Osteoblast (primary cell): ENCODE results near the gene TSN. TPM values are rescaled to one million over a fixed set of nuclear protein-coding genes. Genes with fewer than 3 reads are reported as not detected.

Experiments
- DNase-seq: peaks from one replicate; pipeline ENCODE4 v3.0.0; 2011; ENCODE audit warnings: low spot score, mixed read lengths; ENCODE audit not compliant: insufficient read length; ENCODE audit errors: missing footprints
- H2AFZ ChIP-seq: 2 replicates; pipeline ENCODE4 v1.6.0; 2011; ENCODE audit warnings: mild to moderate bottlenecking, low read length
- H3K27ac ChIP-seq: 2 replicates; pipeline ENCODE4 v1.5.1; 2011; ENCODE audit warnings: mild to moderate bottlenecking, low read depth, low read length, moderate library complexity
- H3K27me3 ChIP-seq: 2 replicates; pipeline ENCODE4 v1.6.0; 2012; ENCODE audit warnings: mild to moderate bottlenecking, control low read depth, inconsistent platforms, low read length, moderate library complexity; ENCODE audit not compliant: insufficient read depth
- H3K36me3 ChIP-seq: 2 replicates; pipeline ENCODE4 v1.5.1; 2011; ENCODE audit warnings: mild to moderate bottlenecking, low read length, control low read depth, moderate library complexity; ENCODE audit not compliant: insufficient read depth
- H3K4me1 ChIP-seq: 2 replicates; pipeline ENCODE4 v1.5.1; 2011; ENCODE audit warnings: mild to moderate bottlenecking, low read length, control low read depth, moderate library complexity; ENCODE audit not compliant: insufficient read depth
- H3K4me2 ChIP-seq: 2 replicates; pipeline ENCODE4 v1.6.0; 2011; ENCODE audit warnings: mild to moderate bottlenecking, low read length; ENCODE audit not compliant: insufficient read depth
- H3K4me3 ChIP-seq: fragments of 200-600 bp; sonication (generic); 3 replicates; pipeline ENCODE4 v1.5.1; 2012; ENCODE audit warnings: mild to moderate bottlenecking, low read length, inconsistent platforms; ENCODE audit not compliant: insufficient read depth
- H3K79me2 ChIP-seq: 2 replicates; pipeline ENCODE4 v1.6.0; 2012; ENCODE audit warnings: mild to moderate bottlenecking, low read length, control low read depth, inconsistent platforms; ENCODE audit not compliant: insufficient read depth
- H3K9me3 ChIP-seq: 2 replicates; pipeline ENCODE4 v1.5.1; 2011; ENCODE audit warnings: low read depth, low read length, control low read depth
- H4K20me1 ChIP-seq: 2 replicates; pipeline ENCODE4 v1.6.0; 2012; ENCODE audit warnings: mild to moderate bottlenecking, low read length, control low read depth; ENCODE audit not compliant: insufficient read depth
- CTCF ChIP-seq: IDR thresholded peaks from 2 replicates; pipeline ENCODE4 v1.5.1; 2011; ENCODE audit warnings: mild to moderate bottlenecking, low read depth, low read length, moderate library complexity; ENCODE audit errors: extremely low read depth
- total RNA-seq: library from RNA; depleted of rRNA; stranded (reverse); fragments of >200 nt; gene quantifications from 2 replicates; pipeline ENCODE4 v1.2.3, GENCODE V29; 2012

Gene TSN
- total RNA-seq, 1 donor: 50.7 TPM

GRCh38 chr2:121717529-121717928, 37.9 kb upstream of the TSN start:
- Histone ChIP-seq H4K20me1 (no peaks in the 10 kb centered on the region), H2AFZ (no peak overlapping the region), H3K4me1 (peaks cover 5% of the 10 kb centered on the region), H3K4me2 (no peak overlapping the region), H3K27me3 (no peaks in the 10 kb centered on the region), H3K79me2 (no peaks in the 10 kb centered on the region), H3K4me3 (no peak overlapping the region), H3K9me3 (no peaks in the 10 kb centered on the region), H3K36me3 (no peaks in the 10 kb centered on the region), H3K27ac (no peak overlapping the region)
- TF ChIP-seq CTCF: no peak
- DNase-seq: no peak

- Histone ChIP-seq H3K79me2 (no peaks in the 10 kb centered on the region), H3K27me3 (no peaks in the 10 kb centered on the region), H3K36me3 (peaks cover 4% of the 10 kb centered on the region), H3K27ac (peak overlapping the region; percentile 79), H3K9me3 (no peaks in the 10 kb centered on the region), H4K20me1 (no peaks in the 10 kb centered on the region), H2AFZ (no peak overlapping the region), H3K4me2 (peak overlapping the region; percentile 58), H3K4me1 (peaks cover 13% of the 10 kb centered on the region), H3K4me3 (peak overlapping the region; percentile 14)
- DNase-seq: peak; percentile 47
- TF ChIP-seq CTCF: no peak
Observed at GRCh38 chr2:121721926-121722325, 33.5 kb upstream of the TSN start.

GRCh38 chr2:121722479-121722878, 33.0 kb upstream of the TSN start:
- Histone ChIP-seq H3K79me2 (no peaks in the 10 kb centered on the region), H2AFZ (no peak overlapping the region), H3K4me3 (peak overlapping the region; percentile 14), H3K4me1 (peaks cover 13% of the 10 kb centered on the region), H4K20me1 (no peaks in the 10 kb centered on the region), H3K9me3 (no peaks in the 10 kb centered on the region), H3K4me2 (peak overlapping the region; percentile 58), H3K27me3 (no peaks in the 10 kb centered on the region), H3K36me3 (peaks cover 9% of the 10 kb centered on the region), H3K27ac (peak overlapping the region; percentile 79)
- DNase-seq: peak; percentile 84
- no peak for TF ChIP-seq CTCF

- H3K27me3 ChIP-seq: no peaks in the 10 kb centered on the region
- no peaks in the 10 kb centered on the region for H4K20me1 ChIP-seq
- peak overlapping the region; percentile 24 for H2AFZ ChIP-seq
- peaks cover 13% of the 10 kb centered on the region for H3K4me1 ChIP-seq
- peak overlapping the region; percentile 79 for H3K27ac ChIP-seq
- no peak overlapping the region for H3K4me3 ChIP-seq
- no peak for DNase-seq
- H3K79me2 ChIP-seq: no peaks in the 10 kb centered on the region
- no peaks in the 10 kb centered on the region for H3K9me3 ChIP-seq
- no peak for TF ChIP-seq CTCF
- no peak overlapping the region for H3K4me2 ChIP-seq
- H3K36me3 ChIP-seq: peaks cover 18% of the 10 kb centered on the region
Observed at GRCh38 chr2:121723316-121723715, 32.1 kb upstream of the TSN start.
